ENCODE results near the gene TGFB1. TPM values are rescaled to one million over a fixed set of nuclear protein-coding genes. Genes with fewer than 3 reads are reported as not detected.

The TGFB1 gene
- total and polyA plus RNA-seq, 2 of the 13 experiments (the other 11 are each of a cell fraction or from before 2014, with no cell fraction given): 4.1 to 5.4 TPM

- TF ChIP-seq USF2 (IDR thresholded peaks at IDR 0.05; ENCODE audit: low read depth, low read length) (no peak), USF2 (CRISPR knock-in tag; IDR thresholded peaks at IDR 0.05; ENCODE audit: borderline replicate concordance) (peak; percentile 56; the same call in 1 of the 2 replicates), ZBTB42 (CRISPR knock-in tag; IDR thresholded peaks at IDR 0.05) (no peak), CENPT (CRISPR knock-in tag; IDR thresholded peaks at IDR 0.05; ENCODE audit: low read depth) (no peak), BATF2 (CRISPR knock-in tag; IDR thresholded peaks at IDR 0.05) (no peak), TOE1 (CRISPR knock-in tag; IDR thresholded peaks at IDR 0.05) (no peak), TEAD2 (CRISPR knock-in tag; IDR thresholded peaks at IDR 0.05) (no peak), SRSF4 (IDR thresholded peaks at IDR 0.05; ENCODE audit: low read depth, low read length, poor library complexity, severe bottlenecking) (no peak), HNRNPL (IDR thresholded peaks at IDR 0.05; ENCODE audit: low read depth, low read length) (0 out of 2 replicates have a peak, but pooled peaks have one; percentile 65), ZNF282 (IDR thresholded peaks at IDR 0.05; ENCODE audit: partially characterized antibody) (no peak), SAP130 (CRISPR knock-in tag; IDR thresholded peaks at IDR 0.05; ENCODE audit: low read depth) (peak; percentile 88), ATAD3A (CRISPR knock-in tag; IDR thresholded peaks at IDR 0.05) (no peak), ZNF292 (CRISPR knock-in tag; IDR thresholded peaks at IDR 0.05; ENCODE audit: borderline replicate concordance, low read depth) (no peak), SMYD3 (CRISPR knock-in tag; IDR thresholded peaks at IDR 0.05) (no peak), JUND (CRISPR knock-in tag; IDR thresholded peaks at IDR 0.05) (no peak), ELF1 (CRISPR knock-in tag; IDR thresholded peaks at IDR 0.05) (peak; percentile 89), SMC3 (IDR thresholded peaks at IDR 0.05; ENCODE audit: low read length) (no peak), GLI4 (CRISPR knock-in tag; IDR thresholded peaks at IDR 0.05; ENCODE audit: borderline replicate concordance) (no peak), ARNTL (CRISPR knock-in tag; IDR thresholded peaks at IDR 0.05) (0 out of 2 replicates have a peak, but pooled peaks have one; percentile 55), TSC22D2 (CRISPR knock-in tag; IDR thresholded peaks at IDR 0.05; ENCODE audit: borderline replicate concordance) (no peak), TEAD3 (CRISPR knock-in tag; optimal IDR thresholded peaks at IDR 0.05; ENCODE audit: borderline replicate concordance) (peak; percentile 45), CHD2 (IDR thresholded peaks at IDR 0.05; ENCODE audit: low read depth, low read length) (no peak), KAT8 (CRISPR knock-in tag; IDR thresholded peaks at IDR 0.05) (peak; percentile 95)
- TF ChIP-seq, protein P1, sequence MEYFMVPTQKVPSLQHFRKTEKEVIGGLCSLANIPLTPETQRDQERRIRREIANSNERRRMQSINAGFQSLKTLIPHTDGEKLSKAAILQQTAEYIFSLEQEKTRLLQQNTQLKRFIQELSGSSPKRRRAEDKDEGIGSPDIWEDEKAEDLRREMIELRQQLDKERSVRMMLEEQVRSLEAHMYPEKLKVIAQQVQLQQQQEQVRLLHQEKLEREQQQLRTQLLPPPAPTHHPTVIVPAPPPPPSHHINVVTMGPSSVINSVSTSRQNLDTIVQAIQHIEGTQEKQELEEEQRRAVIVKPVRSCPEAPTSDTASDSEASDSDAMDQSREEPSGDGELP (IDR thresholded peaks at IDR 0.05; ENCODE audit: borderline replicate concordance, low read depth): peak; percentile 24; the same call in 1 of the 2 replicates
- TF ChIP-seq, protein P2, sequence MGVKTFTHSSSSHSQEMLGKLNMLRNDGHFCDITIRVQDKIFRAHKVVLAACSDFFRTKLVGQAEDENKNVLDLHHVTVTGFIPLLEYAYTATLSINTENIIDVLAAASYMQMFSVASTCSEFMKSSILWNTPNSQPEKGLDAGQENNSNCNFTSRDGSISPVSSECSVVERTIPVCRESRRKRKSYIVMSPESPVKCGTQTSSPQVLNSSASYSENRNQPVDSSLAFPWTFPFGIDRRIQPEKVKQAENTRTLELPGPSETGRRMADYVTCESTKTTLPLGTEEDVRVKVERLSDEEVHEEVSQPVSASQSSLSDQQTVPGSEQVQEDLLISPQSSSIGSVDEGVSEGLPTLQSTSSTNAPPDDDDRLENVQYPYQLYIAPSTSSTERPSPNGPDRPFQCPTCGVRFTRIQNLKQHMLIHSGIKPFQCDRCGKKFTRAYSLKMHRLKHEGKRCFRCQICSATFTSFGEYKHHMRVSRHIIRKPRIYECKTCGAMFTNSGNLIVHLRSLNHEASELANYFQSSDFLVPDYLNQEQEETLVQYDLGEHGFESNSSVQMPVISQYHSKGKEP (CRISPR knock-in tag; IDR thresholded peaks at IDR 0.05): peak; percentile 82
Measured at GRCh38 chr19:41310033-41310831, 43.5 kb downstream of the TGFB1 start, which contains the start of gene CCDC97 (continued).

All from HepG2 (cell line).